ENCODE data around the gene ZBTB26. TPM values are rescaled to one million over a fixed set of nuclear protein-coding genes. Genes with fewer than 3 reads are reported as not detected.
A peak's percentile ranks its signal among the peaks of the same experiment; 100 is the strongest.

Gene ZBTB26
- total RNA-seq, 3 donors from 2014 or later = 6.7 to 12.0 (median 7.2) TPM

DNA sequence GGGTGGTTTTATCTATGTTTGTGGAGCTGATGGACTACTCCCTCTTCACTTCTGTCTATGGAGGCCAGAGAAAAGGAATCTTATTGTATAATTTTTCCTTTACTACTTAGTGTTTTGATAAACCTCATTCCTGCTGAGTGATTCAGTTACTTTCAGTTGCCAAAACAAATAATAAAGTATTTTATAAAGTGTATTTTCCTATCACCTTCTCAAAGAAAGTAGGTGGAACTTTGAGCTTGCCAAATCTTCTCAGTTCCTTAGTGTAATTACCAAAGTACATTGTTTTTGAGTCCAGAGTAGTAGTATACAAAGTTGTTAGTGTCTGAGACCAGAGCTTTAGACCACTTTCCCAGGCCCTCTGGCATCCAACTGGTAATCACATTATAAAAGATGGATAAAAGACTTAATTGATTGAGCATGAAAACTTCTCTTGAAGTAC, 23.0 kb upstream of the ZBTB26 start:
- no peak for DNase-seq (ENCODE audit: low spot score in 2 of 2)
- Histone ChIP-seq H3K9me3 (no peaks in the 10 kb centered on the region), H3K4me3 (no peak overlapping the region), H3K36me3 (no peaks in the 10 kb centered on the region), H3K27me3 (no peaks in the 10 kb centered on the region), H3K27ac (peak overlapping the region in 1 of 2 donors; percentile 54), H3K4me1 (peaks cover 0 to 13% of the 10 kb centered on the region in 2 donors)
- TF ChIP-seq POLR2AphosphoS5 (IDR thresholded peaks at IDR 0.05) (no peak), POLR2A (IDR thresholded peaks at IDR 0.05) (no peak)
- TF ChIP-seq, protein P1, sequence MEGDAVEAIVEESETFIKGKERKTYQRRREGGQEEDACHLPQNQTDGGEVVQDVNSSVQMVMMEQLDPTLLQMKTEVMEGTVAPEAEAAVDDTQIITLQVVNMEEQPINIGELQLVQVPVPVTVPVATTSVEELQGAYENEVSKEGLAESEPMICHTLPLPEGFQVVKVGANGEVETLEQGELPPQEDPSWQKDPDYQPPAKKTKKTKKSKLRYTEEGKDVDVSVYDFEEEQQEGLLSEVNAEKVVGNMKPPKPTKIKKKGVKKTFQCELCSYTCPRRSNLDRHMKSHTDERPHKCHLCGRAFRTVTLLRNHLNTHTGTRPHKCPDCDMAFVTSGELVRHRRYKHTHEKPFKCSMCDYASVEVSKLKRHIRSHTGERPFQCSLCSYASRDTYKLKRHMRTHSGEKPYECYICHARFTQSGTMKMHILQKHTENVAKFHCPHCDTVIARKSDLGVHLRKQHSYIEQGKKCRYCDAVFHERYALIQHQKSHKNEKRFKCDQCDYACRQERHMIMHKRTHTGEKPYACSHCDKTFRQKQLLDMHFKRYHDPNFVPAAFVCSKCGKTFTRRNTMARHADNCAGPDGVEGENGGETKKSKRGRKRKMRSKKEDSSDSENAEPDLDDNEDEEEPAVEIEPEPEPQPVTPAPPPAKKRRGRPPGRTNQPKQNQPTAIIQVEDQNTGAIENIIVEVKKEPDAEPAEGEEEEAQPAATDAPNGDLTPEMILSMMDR (IDR thresholded peaks at IDR 0.05) = no peak
- intact Hi-C loops (cut with DNase I; ENCODE audit: low total_unique reads) = no loop called here

DNA sequence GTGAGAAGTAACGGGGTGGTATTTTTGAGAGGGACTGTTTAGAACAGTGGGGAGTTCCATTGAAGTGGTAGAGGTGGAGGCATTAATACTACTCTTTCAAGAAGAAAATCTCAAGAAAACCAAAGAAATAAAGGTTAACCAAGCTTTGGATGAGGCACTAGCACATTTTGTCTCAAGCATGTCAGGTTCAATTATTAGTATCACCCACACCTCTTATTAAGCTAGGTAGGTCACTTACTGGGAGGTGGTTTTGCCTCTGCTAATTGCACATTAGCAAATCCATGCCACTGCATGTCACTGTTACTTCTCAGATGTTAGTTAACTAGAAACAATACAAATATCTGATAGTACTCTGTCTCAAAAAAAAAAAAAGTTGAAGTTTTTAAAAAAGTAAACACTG, 19.7 kb upstream of the ZBTB26 start:
- no peak overlapping the region for H3K27ac ChIP-seq
- no peak overlapping the region for H3K4me3 ChIP-seq
- TF ChIP-seq POLR2AphosphoS5 (IDR thresholded peaks at IDR 0.05) (no peak), POLR2A (IDR thresholded peaks at IDR 0.05) (no peak)
- TF ChIP-seq, protein P1 (IDR thresholded peaks at IDR 0.05) = no peak
- H3K9me3 ChIP-seq = no peaks in the 10 kb centered on the region
- DNase-seq (ENCODE audit: low spot score in 2 of 2) = no peak
- peaks cover 0 to 13% of the 10 kb centered on the region in 2 donors for H3K4me1 ChIP-seq
- H3K36me3 ChIP-seq = no peaks in the 10 kb centered on the region
- no peaks in the 10 kb centered on the region for H3K27me3 ChIP-seq
- intact Hi-C loops (cut with DNase I; ENCODE audit: low total_unique reads) = no loop called here

DNA sequence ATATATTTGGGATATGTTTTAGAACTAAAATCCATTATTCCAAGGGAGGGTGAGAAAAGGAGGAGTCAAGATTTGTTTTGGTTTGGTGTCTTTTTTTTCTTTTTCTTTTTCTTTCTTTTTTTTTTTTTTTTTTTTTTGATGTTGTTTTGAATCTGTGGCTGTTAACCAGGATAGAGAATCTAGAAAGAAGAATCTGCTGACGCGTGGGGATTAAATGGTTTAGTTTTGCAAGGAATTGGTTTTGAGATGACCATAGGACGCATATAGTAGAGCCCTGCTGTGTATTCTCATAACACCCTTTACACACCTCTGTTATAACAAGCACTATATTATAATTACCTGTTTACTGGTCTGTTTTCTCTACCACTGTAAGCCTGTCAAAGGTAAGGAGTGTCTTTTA, 19.0 kb upstream of the ZBTB26 start:
- H3K9me3 ChIP-seq = no peaks in the 10 kb centered on the region
- intact Hi-C loops (cut with DNase I; ENCODE audit: low total_unique reads) = no loop called here
- no peaks in the 10 kb centered on the region for H3K27me3 ChIP-seq
- DNase-seq (ENCODE audit: low spot score in 2 of 2) = no peak
- H3K4me1 ChIP-seq = peaks cover 0 to 13% of the 10 kb centered on the region in 2 donors
- no peak overlapping the region for H3K4me3 ChIP-seq
- H3K27ac ChIP-seq = no peak overlapping the region
- TF ChIP-seq, protein P1 (IDR thresholded peaks at IDR 0.05) = no peak
- TF ChIP-seq POLR2A (IDR thresholded peaks at IDR 0.05) (no peak), POLR2AphosphoS5 (IDR thresholded peaks at IDR 0.05) (no peak)
- no peaks in the 10 kb centered on the region for H3K36me3 ChIP-seq

DNA sequence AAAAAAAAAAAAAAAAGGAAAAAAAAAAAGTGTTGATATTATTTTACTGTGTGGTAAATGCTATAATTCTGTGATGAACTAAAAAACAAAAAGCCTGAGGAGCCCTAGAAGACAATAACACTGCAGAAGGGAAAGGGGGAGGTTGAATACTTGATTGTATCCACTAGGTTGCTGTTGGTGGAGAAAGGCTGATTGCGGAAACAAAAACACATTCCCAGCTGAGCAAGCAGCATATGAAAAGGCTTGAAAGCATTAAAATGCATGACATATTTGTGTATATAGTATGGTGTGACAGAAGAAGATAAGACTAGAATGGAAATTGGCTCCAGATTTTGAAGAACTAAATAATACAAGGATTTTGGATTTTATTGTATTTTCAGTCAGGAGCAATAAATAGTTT, 18.4 kb upstream of the ZBTB26 start:
- no peak overlapping the region for H3K27ac ChIP-seq
- no peaks in the 10 kb centered on the region for H3K9me3 ChIP-seq
- H3K4me3 ChIP-seq = no peak overlapping the region
- DNase-seq (ENCODE audit: low spot score in 2 of 2) = no peak
- intact Hi-C loops (cut with DNase I; ENCODE audit: low total_unique reads) = no loop called here
- no peak for TF ChIP-seq POLR2AphosphoS5 (IDR thresholded peaks at IDR 0.05)
- TF ChIP-seq POLR2A (IDR thresholded peaks at IDR 0.05) = no peak
- TF ChIP-seq, protein P1 (IDR thresholded peaks at IDR 0.05) = no peak
- H3K27me3 ChIP-seq = no peaks in the 10 kb centered on the region
- no peaks in the 10 kb centered on the region for H3K36me3 ChIP-seq
- peaks cover 0 to 13% of the 10 kb centered on the region in 2 donors for H3K4me1 ChIP-seq

DNA sequence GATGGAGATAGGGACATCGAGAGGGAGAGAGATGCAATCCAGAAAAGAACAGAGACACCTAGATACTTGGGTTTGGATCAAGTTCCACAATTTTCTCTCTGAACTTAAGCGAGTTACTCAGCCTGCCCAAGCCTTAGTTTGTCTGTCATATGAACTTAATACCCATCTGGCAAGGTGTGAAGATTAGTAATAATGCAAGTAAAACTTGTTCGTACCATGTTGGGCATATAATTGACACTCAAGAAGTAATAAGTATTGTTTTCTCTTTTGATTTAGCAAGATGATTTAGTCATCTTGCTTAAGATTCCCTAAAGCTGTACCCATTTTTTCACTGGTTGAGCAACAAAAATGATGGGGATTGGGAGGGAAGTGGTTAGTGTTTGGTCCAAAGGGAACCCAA, 17.0 kb upstream of the ZBTB26 start:
- intact Hi-C loops (cut with DNase I; ENCODE audit: low total_unique reads) = no loop called here
- Histone ChIP-seq H3K4me1 (no peaks in the 10 kb centered on the region), H3K27ac (peak overlapping the region in 1 of 2 donors; percentile 33)

More for the DNA sequence above, 17.0 kb upstream of the ZBTB26 start:
- TF ChIP-seq POLR2A (IDR thresholded peaks at IDR 0.05) (no peak), POLR2AphosphoS5 (IDR thresholded peaks at IDR 0.05) (no peak)
- TF ChIP-seq, protein P1 (IDR thresholded peaks at IDR 0.05) = no peak
- H3K27me3 ChIP-seq = no peaks in the 10 kb centered on the region
- no peaks in the 10 kb centered on the region for H3K36me3 ChIP-seq
- peak overlapping the region in 1 of 3 donors; percentile 27 for H3K4me3 ChIP-seq
- no peaks in the 10 kb centered on the region for H3K9me3 ChIP-seq
- no peak for DNase-seq (ENCODE audit: low spot score in 2 of 2)
